IPS-18a (cell line): Measurements from ENCODE around the gene ADAM33.

Experiments used
- H3K27ac ChIP-seq: one replicate; pipeline ENCODE4 v1.5.1; 2013; ENCODE audit warnings: low read length
- H3K27me3 ChIP-seq: one replicate; pipeline ENCODE4 v1.6.1; 2013; ENCODE audit warnings: mild to moderate bottlenecking, low read length; ENCODE audit not compliant: control insufficient read depth, insufficient read depth
- H3K36me3 ChIP-seq: one replicate; pipeline ENCODE4 v1.6.1; 2013; ENCODE audit warnings: low read depth, low read length; ENCODE audit not compliant: control insufficient read depth
- H3K4me1 ChIP-seq: one replicate; pipeline ENCODE4 v1.6.1; 2013; ENCODE audit warnings: low read depth, low read length; ENCODE audit not compliant: control insufficient read depth
- H3K4me3 ChIP-seq: one replicate; pipeline ENCODE4 v1.5.1; 2013; ENCODE audit warnings: low read length
- H3K9ac ChIP-seq: one replicate; pipeline ENCODE4 v1.6.1; 2013; ENCODE audit warnings: mild to moderate bottlenecking, low read length, moderate library complexity
- H3K9me3 ChIP-seq: one replicate; pipeline ENCODE4 v1.6.1; 2013; ENCODE audit warnings: low read depth, low read length; ENCODE audit not compliant: control insufficient read depth

ADAM33 gene

GRCh38 chr20:3694864-3695263 is 13.1 kb upstream of the ADAM33 start:
- no peaks in the 10 kb centered on the region for H3K9me3 ChIP-seq
- no peak overlapping the region for H3K9ac ChIP-seq
- no peak overlapping the region for H3K4me3 ChIP-seq
- H3K27me3 ChIP-seq: no peaks in the 10 kb centered on the region
- no peaks in the 10 kb centered on the region for H3K4me1 ChIP-seq
- no peaks in the 10 kb centered on the region for H3K36me3 ChIP-seq
- no peak overlapping the region for H3K27ac ChIP-seq

DNA sequence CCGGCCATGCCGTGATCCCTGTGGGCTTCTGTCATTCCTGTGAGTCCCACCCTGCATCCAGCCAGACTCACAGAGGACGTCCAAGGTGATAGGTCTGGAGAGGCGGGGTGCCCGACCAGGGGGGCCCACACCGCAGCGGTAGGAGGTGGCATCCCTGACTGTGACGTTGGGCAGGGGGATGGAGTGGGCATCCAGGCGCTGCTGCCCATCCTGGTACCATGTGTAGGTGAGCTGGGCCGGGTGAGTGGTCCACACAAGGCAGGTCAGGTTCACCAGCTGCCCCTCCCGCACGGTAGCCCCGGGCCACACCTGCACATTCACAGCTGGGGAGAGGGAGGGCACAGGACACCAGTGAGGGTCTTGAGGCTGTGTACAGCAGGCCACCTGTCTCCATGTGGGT is 11.6 kb upstream of the ADAM33 start:
- Histone ChIP-seq H3K9me3 (no peaks in the 10 kb centered on the region), H3K27me3 (no peaks in the 10 kb centered on the region), H3K4me1 (no peaks in the 10 kb centered on the region)

DNA sequence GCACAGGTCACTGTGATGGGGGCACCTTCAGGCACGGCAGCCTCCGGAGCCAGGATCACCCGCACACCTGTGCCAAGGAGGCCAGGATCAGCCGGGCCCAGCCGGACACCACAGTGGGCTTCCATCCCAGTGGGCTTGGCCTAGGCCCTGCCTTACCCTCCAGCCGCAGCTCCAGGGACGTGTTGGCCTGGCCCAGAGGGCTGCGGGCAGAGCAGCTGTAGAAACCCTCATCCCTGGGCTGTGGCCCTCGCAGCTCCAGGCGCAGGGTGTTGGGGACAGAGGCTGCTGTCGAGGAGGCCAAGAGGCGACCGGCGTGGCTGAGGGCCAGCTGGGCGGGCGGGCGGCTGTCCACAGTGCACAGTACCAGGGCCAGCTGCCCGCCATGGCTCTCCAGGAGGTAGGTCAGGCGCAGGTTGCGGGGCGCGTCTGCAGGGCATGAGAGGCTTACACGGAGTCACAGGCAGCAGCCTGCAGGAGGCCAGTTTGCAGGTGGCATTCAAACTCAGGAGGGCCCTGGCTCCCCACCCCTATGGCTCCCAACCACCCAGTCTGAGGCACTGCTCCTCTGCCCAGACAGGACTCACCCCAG is 11.0 kb upstream of the ADAM33 start:
- Histone ChIP-seq H3K36me3 (no peaks in the 10 kb centered on the region), H3K4me3 (no peak overlapping the region), H3K4me1 (no peaks in the 10 kb centered on the region), H3K27ac (no peak overlapping the region), H3K27me3 (no peaks in the 10 kb centered on the region), H3K9ac (no peak overlapping the region), H3K9me3 (no peaks in the 10 kb centered on the region)

More for the DNA sequence above, 11.6 kb upstream of the ADAM33 start:
- Histone ChIP-seq H3K4me3 (no peak overlapping the region), H3K27ac (no peak overlapping the region), H3K9ac (no peak overlapping the region), H3K36me3 (no peaks in the 10 kb centered on the region)

DNA sequence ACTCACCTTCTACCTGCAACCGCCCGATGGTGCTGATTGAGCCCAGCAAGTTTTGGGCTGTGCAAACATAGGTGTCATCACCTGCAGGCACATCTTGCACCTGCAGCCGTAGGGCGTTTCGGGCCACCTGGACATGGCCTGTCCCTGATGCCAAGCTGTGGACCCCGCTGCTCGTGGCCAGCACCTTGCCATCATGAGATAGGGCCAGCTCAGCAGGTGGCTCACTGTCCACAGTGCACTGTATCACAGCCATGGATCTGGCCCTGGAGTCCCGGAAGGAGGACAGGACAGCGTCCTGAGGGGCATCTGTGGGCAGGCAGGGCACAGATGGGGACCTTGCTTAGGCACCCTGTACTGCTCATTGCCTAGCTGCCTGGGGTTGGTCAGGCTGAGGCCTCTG is 10.1 kb upstream of the ADAM33 start:
- H3K9me3 ChIP-seq: no peaks in the 10 kb centered on the region
- no peak overlapping the region for H3K9ac ChIP-seq
- no peak overlapping the region for H3K4me3 ChIP-seq
- no peaks in the 10 kb centered on the region for H3K36me3 ChIP-seq
- no peaks in the 10 kb centered on the region for H3K4me1 ChIP-seq
- H3K27me3 ChIP-seq: no peaks in the 10 kb centered on the region
- H3K27ac ChIP-seq: no peak overlapping the region

- Histone ChIP-seq H3K9ac (no peak overlapping the region), H3K36me3 (no peaks in the 10 kb centered on the region), H3K27me3 (no peaks in the 10 kb centered on the region), H3K4me3 (no peak overlapping the region), H3K9me3 (no peaks in the 10 kb centered on the region), H3K4me1 (no peaks in the 10 kb centered on the region), H3K27ac (no peak overlapping the region)
These were observed 9.5 kb upstream of the ADAM33 start for GRCh38 chr20:3691306-3691705.

- no peaks in the 10 kb centered on the region for H3K9me3 ChIP-seq
- H3K4me1 ChIP-seq: peaks cover under 1% of the 10 kb centered on the region
- H3K27ac ChIP-seq: no peak overlapping the region
- H3K36me3 ChIP-seq: no peaks in the 10 kb centered on the region
- H3K4me3 ChIP-seq: no peak overlapping the region
- H3K27me3 ChIP-seq: peaks cover under 1% of the 10 kb centered on the region
- no peak overlapping the region for H3K9ac ChIP-seq
These were observed 8.6 kb upstream of the ADAM33 start for GRCh38 chr20:3690413-3690812.

DNA sequence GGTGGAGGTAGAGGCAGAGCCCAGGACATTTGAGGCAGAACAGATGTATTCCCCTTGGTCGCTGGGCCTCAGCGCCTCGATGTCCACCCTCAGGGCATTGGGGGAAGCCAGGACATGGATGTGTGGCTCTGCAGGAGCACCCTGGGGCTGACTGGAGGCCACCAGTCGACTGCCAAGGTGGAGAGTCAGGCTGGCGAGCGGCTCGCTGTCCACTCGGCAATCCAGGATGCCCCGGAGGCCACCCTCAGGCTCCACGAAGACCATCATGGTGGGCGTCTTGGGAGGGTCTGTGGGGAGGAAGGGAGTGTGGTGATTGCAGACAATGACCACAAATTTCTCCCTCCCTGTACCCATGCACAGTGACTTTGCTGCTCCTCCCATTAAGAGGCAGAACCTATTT is 8.2 kb upstream of the ADAM33 start:
- H3K27ac ChIP-seq: no peak overlapping the region
- no peaks in the 10 kb centered on the region for H3K36me3 ChIP-seq
- no peaks in the 10 kb centered on the region for H3K9me3 ChIP-seq
- peaks cover 5% of the 10 kb centered on the region for H3K4me1 ChIP-seq
- no peak overlapping the region for H3K4me3 ChIP-seq
- no peak overlapping the region for H3K9ac ChIP-seq
- peaks cover 5% of the 10 kb centered on the region for H3K27me3 ChIP-seq

- Histone ChIP-seq H3K9ac (no peak overlapping the region), H3K9me3 (no peaks in the 10 kb centered on the region), H3K4me1 (peaks cover 13% of the 10 kb centered on the region), H3K27ac (no peak overlapping the region), H3K27me3 (peaks cover 14% of the 10 kb centered on the region), H3K36me3 (no peaks in the 10 kb centered on the region), H3K4me3 (no peak overlapping the region)
These were observed 5.8 kb upstream of the ADAM33 start for GRCh38 chr20:3687655-3688054.

GRCh38 chr20:3686867-3687321 is 5.1 kb upstream of the ADAM33 start:
- no peak overlapping the region for H3K4me3 ChIP-seq
- no peak overlapping the region for H3K9ac ChIP-seq
- no peaks in the 10 kb centered on the region for H3K9me3 ChIP-seq
- no peak overlapping the region for H3K27ac ChIP-seq
- peaks cover 13% of the 10 kb centered on the region for H3K4me1 ChIP-seq
- no peaks in the 10 kb centered on the region for H3K36me3 ChIP-seq
- H3K27me3 ChIP-seq: peaks cover 20% of the 10 kb centered on the region

- no peak overlapping the region for H3K27ac ChIP-seq
- no peaks in the 10 kb centered on the region for H3K9me3 ChIP-seq
- H3K4me3 ChIP-seq: no peak overlapping the region
These were observed 4.6 kb upstream of the ADAM33 start for GRCh38 chr20:3686421-3686820.

GRCh38 chr20:3685341-3685740 is 3.5 kb upstream of the ADAM33 start:
- peaks cover 13% of the 10 kb centered on the region for H3K4me1 ChIP-seq
- no peaks in the 10 kb centered on the region for H3K9me3 ChIP-seq
- peaks cover 28% of the 10 kb centered on the region for H3K27me3 ChIP-seq
- H3K36me3 ChIP-seq: no peaks in the 10 kb centered on the region
- H3K4me3 ChIP-seq: no peak overlapping the region
- no peak overlapping the region for H3K27ac ChIP-seq
- no peak overlapping the region for H3K9ac ChIP-seq

More at GRCh38 chr20:3686421-3686820, 4.6 kb upstream of the ADAM33 start:
- peaks cover 13% of the 10 kb centered on the region for H3K4me1 ChIP-seq
- no peak overlapping the region for H3K9ac ChIP-seq
- peaks cover 23% of the 10 kb centered on the region for H3K27me3 ChIP-seq
- H3K36me3 ChIP-seq: no peaks in the 10 kb centered on the region

DNA sequence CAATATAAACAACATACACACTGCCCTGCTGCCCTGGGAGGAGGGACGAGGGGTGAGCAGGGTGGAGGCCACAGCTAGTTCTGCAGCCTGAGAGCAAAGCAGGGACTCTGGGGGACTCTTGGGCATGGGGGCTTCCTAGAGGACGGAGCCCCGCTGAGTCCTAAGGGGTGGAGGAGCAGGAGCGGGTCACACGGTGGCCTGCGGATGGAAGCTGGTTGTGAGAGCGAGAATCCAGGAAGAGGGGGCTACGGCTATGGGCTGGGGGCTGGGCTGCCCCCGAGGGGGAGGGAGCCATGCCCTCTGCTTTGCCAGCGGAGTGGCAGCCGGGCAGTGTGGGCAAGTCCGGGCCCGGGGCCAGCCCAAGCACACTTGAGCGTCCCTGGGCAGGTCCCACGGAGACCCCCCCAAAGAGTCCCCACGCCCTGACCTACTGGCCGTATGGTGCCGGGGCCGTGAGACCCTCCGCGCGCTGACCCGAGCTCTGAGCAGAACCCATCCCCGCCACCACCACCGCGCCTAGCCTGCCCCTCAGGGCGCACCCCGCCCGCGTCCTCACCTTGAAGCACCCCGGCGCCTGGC is 369 bp downstream of the ADAM33 start:
- Histone ChIP-seq H3K4me3 (peak overlapping the region; percentile 46), H3K27me3 (peaks cover 28% of the 10 kb centered on the region), H3K9ac (no peak overlapping the region)

More for the DNA sequence above, 369 bp downstream of the ADAM33 start:
- Histone ChIP-seq H3K4me1 (peaks cover 13% of the 10 kb centered on the region), H3K9me3 (no peaks in the 10 kb centered on the region), H3K27ac (no peak overlapping the region), H3K36me3 (no peaks in the 10 kb centered on the region)
